ENCODE data around the gene MMP15. TPM values are rescaled to one million over a fixed set of nuclear protein-coding genes. Genes with fewer than 3 reads are reported as not detected.

Gene MMP15
- total RNA-seq, 2 experiments from 2014 or later, result 0.25 to 0.31 TPM

DNA sequence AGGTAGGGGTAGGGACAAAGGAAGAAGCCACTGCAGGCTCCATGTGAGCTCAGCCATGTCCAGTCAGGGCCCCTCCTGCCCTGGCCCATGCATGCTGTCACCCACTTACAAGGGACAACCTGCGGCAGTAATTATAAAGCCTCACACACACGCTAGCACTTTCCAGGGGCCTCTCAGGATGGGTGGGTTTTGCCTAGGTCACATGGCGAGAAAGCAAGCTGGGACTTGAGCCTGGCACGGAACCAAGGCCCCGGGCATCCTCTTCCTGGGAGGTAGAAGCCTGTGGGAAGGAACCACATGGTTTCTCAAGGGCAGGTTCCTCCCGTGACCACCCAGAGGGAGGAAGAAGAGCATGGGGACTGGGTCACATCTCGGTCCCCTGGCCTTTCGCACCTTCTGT lies 32.1 kb upstream of the MMP15 start:
- H3K36me3 ChIP-seq (ENCODE audit: insufficient read depth, low read length), result peaks cover 46% of the 10 kb centered on the region
- H3K27ac ChIP-seq (ENCODE audit: low read depth in 1 of 2, low read length in 2 of 2), result peak overlapping the region in 1 of 2 donors; percentile 16
- ChIA-PET POLR2A (no interaction called here), CTCF (no interaction called here)
- TF ChIP-seq, protein P1, sequence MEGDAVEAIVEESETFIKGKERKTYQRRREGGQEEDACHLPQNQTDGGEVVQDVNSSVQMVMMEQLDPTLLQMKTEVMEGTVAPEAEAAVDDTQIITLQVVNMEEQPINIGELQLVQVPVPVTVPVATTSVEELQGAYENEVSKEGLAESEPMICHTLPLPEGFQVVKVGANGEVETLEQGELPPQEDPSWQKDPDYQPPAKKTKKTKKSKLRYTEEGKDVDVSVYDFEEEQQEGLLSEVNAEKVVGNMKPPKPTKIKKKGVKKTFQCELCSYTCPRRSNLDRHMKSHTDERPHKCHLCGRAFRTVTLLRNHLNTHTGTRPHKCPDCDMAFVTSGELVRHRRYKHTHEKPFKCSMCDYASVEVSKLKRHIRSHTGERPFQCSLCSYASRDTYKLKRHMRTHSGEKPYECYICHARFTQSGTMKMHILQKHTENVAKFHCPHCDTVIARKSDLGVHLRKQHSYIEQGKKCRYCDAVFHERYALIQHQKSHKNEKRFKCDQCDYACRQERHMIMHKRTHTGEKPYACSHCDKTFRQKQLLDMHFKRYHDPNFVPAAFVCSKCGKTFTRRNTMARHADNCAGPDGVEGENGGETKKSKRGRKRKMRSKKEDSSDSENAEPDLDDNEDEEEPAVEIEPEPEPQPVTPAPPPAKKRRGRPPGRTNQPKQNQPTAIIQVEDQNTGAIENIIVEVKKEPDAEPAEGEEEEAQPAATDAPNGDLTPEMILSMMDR (IDR thresholded peaks at IDR 0.05), result no peak
- H3K4me3 ChIP-seq (ENCODE audit: low read length), result no peak overlapping the region
- H3K36me3 Mint-ChIP-seq (ENCODE audit: low read depth), result peaks cover 29% of the 10 kb centered on the region
- DNase-seq, result no peak
- no peak for ATAC-seq (ENCODE audit: poor library complexity)
- H3K27ac Mint-ChIP-seq, result peak overlapping the region; percentile 62
- no peaks in the 10 kb centered on the region for H3K9me3 ChIP-seq (ENCODE audit: control insufficient read depth in 1 of 2, insufficient read depth in 1 of 2, low read length in 2 of 2)
- peaks cover 32% of the 10 kb centered on the region for H3K4me1 Mint-ChIP-seq (ENCODE audit: low read depth)
- no peak overlapping the region for H3K4me3 Mint-ChIP-seq
- no peaks in the 10 kb centered on the region for H3K27me3 ChIP-seq (ENCODE audit: control insufficient read depth in 1 of 2, insufficient read depth in 2 of 2, low read length in 2 of 2)
- peaks cover 56% of the 10 kb centered on the region for H3K4me1 ChIP-seq (ENCODE audit: insufficient read depth, low read length)
- H3K9me3 Mint-ChIP-seq, result no peaks in the 10 kb centered on the region
- no peaks in the 10 kb centered on the region for H3K27me3 Mint-ChIP-seq
- intact Hi-C loops (cut with DNase I, micrococcal nuclease), result loop anchor here in 1 of 2 experiments (10.0 kb wide), 1 partner anchor 631 kb away; the partner anchor contains the start of gene CNOT1

DNA sequence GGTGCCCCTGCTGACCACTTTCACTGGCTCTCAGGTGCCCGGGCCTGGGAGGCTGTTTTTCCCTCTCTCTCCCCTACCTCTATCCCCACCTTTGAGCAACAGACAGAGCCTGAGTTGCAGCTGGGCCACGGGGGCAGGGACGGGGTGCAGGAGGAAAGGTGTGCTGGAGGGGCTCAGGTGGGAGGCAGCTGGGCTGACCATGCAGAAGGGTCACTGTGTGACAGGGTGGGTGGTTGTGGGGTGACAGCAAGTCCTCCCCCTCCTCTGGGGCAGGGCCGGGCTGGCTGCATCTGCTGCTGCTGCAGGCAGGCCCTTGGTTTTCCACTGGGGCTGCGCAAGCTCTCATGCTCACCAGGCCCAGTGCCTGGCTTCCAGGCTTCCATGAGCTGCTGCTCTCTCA lies 31.7 kb upstream of the MMP15 start:
- ATAC-seq (ENCODE audit: poor library complexity) (no peak), DNase-seq (no peak)
- no peaks in the 10 kb centered on the region for H3K9me3 Mint-ChIP-seq
- H3K9me3 ChIP-seq (ENCODE audit: control insufficient read depth in 1 of 2, insufficient read depth in 1 of 2, low read length in 2 of 2), result no peaks in the 10 kb centered on the region
- TF ChIP-seq, protein P1 (IDR thresholded peaks at IDR 0.05), result no peak
- peaks cover 46% of the 10 kb centered on the region for H3K36me3 ChIP-seq (ENCODE audit: insufficient read depth, low read length)
- no peak overlapping the region for H3K4me3 Mint-ChIP-seq
- POLR2A ChIA-PET, result no interaction called here
- H3K36me3 Mint-ChIP-seq (ENCODE audit: low read depth), result peaks cover 33% of the 10 kb centered on the region
- H3K27me3 ChIP-seq (ENCODE audit: control insufficient read depth in 1 of 2, insufficient read depth in 2 of 2, low read length in 2 of 2), result no peaks in the 10 kb centered on the region
- peaks cover 61% of the 10 kb centered on the region for H3K4me1 ChIP-seq (ENCODE audit: insufficient read depth, low read length)
- H3K4me3 ChIP-seq (ENCODE audit: low read length), result no peak overlapping the region
- CTCF ChIA-PET, result no interaction called here
- intact Hi-C loops (cut with DNase I, micrococcal nuclease), result loop anchor here in 1 of 2 experiments (10.0 kb wide), 1 partner anchor 631 kb away; the partner anchor contains the start of gene CNOT1
- peak overlapping the region; percentile 83 for H3K27ac Mint-ChIP-seq
- peak overlapping the region in 1 of 2 donors; percentile 16 for H3K27ac ChIP-seq (ENCODE audit: low read depth in 1 of 2, low read length in 2 of 2)
- peaks cover 37% of the 10 kb centered on the region for H3K4me1 Mint-ChIP-seq (ENCODE audit: low read depth)
- H3K27me3 Mint-ChIP-seq, result no peaks in the 10 kb centered on the region

DNA sequence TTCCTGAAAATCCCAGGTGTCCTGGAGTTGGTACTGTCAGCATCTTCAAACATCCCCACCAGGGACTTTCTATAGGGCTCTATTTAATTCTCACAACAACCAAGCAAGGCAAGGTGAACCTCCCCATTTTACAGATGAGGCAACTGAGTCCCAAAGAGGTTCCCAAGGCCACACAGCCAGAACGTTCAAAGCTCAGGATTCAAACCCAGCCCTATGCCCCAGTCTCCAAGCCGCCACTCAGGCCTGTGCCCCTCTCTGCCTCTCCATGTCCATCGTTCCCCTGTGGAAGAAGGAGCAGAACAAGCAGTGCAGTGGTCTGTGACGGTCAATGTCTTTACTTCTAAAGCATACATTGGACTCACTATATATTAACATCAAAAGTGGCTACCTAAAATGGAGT lies 31.2 kb upstream of the MMP15 start:
- H3K4me3 Mint-ChIP-seq, result peak overlapping the region; percentile 45
- DNase-seq, result no peak

More for the DNA sequence above, 31.2 kb upstream of the MMP15 start:
- CTCF ChIA-PET, result no interaction called here
- TF ChIP-seq, protein P1 (IDR thresholded peaks at IDR 0.05), result no peak
- Mint-ChIP-seq H3K36me3 (ENCODE audit: low read depth) (peaks cover 38% of the 10 kb centered on the region), H3K27me3 (no peaks in the 10 kb centered on the region), H3K27ac (peak overlapping the region; percentile 83), H3K4me1 (ENCODE audit: low read depth) (peaks cover 41% of the 10 kb centered on the region), H3K9me3 (no peaks in the 10 kb centered on the region)
- H3K27me3 ChIP-seq (ENCODE audit: control insufficient read depth in 1 of 2, insufficient read depth in 2 of 2, low read length in 2 of 2), result no peaks in the 10 kb centered on the region
- ATAC-seq (ENCODE audit: poor library complexity), result no peak
- no peak overlapping the region for H3K4me3 ChIP-seq (ENCODE audit: low read length)
- peak overlapping the region; percentile 16 to 48 for H3K27ac ChIP-seq (ENCODE audit: low read depth in 1 of 2, low read length in 2 of 2)
- peaks cover 46% of the 10 kb centered on the region for H3K36me3 ChIP-seq (ENCODE audit: insufficient read depth, low read length)
- H3K4me1 ChIP-seq (ENCODE audit: insufficient read depth, low read length), result peaks cover 66% of the 10 kb centered on the region
- POLR2A ChIA-PET, result no interaction called here
- H3K9me3 ChIP-seq (ENCODE audit: control insufficient read depth in 1 of 2, insufficient read depth in 1 of 2, low read length in 2 of 2), result no peaks in the 10 kb centered on the region
- intact Hi-C loops (cut with DNase I, micrococcal nuclease), result loop anchor here in 1 of 2 experiments (10.0 kb wide), 1 partner anchor 630 kb away; the partner anchor contains the start of gene CNOT1
